Measurements from ENCODE around the gene PPP6R3. TPM values are rescaled to one million over a fixed set of nuclear protein-coding genes. Genes with fewer than 3 reads are reported as not detected.

Gene PPP6R3
- total RNA-seq, 1 experiment from 2014 or later = 153 TPM

DNA sequence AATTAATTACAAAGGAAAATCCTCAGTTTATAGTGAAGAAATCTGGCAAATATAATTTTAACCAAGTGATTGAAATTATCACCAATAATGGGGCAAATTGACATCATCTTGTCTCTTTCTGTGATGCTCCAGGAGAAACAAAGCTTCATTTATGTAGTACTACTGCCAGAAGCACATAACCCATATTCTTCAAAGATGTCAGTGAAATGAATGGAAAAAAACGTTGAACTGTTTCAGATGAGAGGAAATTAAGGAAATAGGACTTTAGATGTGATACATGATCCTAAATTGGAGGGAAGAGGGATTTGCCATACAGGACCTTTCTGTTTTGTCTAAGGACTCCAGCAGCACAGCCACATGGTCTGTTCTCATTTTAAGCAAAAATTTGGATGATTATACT lies 57.6 kb downstream of the PPP6R3 start:
- CTCF ChIA-PET = interaction anchor here (0.7 kb wide), 1 partner anchor 390 kb away, joined by 3 read pairs; no protein-coding TSS in a partner anchor
- no peak overlapping the region for H3K4me3 ChIP-seq (ENCODE audit: low read depth, low read length, poor library complexity, severe bottlenecking)
- H3K27me3 ChIP-seq (replicated peaks; ENCODE audit: insufficient read depth, low read depth, low read length, poor library complexity) = no peaks in the 10 kb centered on the region
- no peak for DNase-seq (ENCODE audit: low spot score)
- H3K9me3 ChIP-seq (ENCODE audit: low read depth, low read length, poor library complexity, severe bottlenecking) = no peaks in the 10 kb centered on the region
- peaks cover 48% of the 10 kb centered on the region for H3K36me3 ChIP-seq (ENCODE audit: insufficient read depth, low read length, poor library complexity, severe bottlenecking)
- no peaks in the 10 kb centered on the region for H3K4me1 ChIP-seq (ENCODE audit: insufficient read depth, low read length, poor library complexity, severe bottlenecking)
- BruUV-seq (replicated peaks) = no TSS peak
- POLR2A ChIA-PET (ENCODE audit: low non-redundant PET) = no interaction called here
- no peak overlapping the region for H3K27ac ChIP-seq (ENCODE audit: low read depth, low read length, poor library complexity, severe bottlenecking)
- no peak for TF ChIP-seq EZH2 (IDR thresholded peaks at IDR 0.05; ENCODE audit: borderline replicate concordance, low read depth, low read length, poor library complexity, severe bottlenecking)
- TF ChIP-seq, protein P1, sequence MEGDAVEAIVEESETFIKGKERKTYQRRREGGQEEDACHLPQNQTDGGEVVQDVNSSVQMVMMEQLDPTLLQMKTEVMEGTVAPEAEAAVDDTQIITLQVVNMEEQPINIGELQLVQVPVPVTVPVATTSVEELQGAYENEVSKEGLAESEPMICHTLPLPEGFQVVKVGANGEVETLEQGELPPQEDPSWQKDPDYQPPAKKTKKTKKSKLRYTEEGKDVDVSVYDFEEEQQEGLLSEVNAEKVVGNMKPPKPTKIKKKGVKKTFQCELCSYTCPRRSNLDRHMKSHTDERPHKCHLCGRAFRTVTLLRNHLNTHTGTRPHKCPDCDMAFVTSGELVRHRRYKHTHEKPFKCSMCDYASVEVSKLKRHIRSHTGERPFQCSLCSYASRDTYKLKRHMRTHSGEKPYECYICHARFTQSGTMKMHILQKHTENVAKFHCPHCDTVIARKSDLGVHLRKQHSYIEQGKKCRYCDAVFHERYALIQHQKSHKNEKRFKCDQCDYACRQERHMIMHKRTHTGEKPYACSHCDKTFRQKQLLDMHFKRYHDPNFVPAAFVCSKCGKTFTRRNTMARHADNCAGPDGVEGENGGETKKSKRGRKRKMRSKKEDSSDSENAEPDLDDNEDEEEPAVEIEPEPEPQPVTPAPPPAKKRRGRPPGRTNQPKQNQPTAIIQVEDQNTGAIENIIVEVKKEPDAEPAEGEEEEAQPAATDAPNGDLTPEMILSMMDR (conservative IDR thresholded peaks at IDR 0.05; ENCODE audit: low read depth, low read length) = no peak
- intact Hi-C loops (cut with micrococcal nuclease; ENCODE audit: unreplicated experiment) = no loop called here

DNA sequence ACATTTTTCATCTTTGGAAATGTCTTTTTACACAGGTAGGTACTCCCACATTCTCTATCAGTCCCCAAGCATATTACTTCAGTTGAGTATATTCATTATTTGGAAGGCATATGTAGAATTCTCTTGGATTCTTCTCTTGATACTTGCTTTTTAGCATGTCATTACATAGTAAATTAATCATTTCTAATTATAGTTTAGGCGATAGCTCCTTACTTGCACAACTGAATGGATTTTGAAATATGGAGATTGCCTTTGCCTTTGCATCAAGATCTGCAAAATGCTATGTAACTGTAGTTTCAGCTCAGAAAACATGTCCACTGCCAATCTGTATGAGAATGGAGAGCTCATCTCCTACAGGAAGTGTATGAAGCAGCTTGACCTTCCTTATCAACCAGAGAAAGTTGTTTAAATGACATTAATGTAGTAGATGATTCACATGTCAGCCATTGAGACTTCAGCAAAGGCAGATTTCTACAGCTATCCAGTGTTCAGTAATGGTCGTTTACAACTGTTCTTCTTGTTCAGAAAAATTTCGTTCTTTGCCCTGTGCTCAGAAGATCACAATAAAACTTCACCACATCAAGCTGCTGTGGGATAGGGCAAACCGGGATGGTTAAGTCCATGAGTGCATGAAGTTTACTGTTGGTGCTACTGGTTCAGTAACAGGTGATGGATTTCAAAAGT lies 61.6 kb downstream of the PPP6R3 start:
- no peak for TF ChIP-seq EZH2 (IDR thresholded peaks at IDR 0.05; ENCODE audit: borderline replicate concordance, low read depth, low read length, poor library complexity, severe bottlenecking)
- TF ChIP-seq, protein P1 (conservative IDR thresholded peaks at IDR 0.05; ENCODE audit: low read depth, low read length) = no peak
- no peaks in the 10 kb centered on the region for H3K9me3 ChIP-seq (ENCODE audit: low read depth, low read length, poor library complexity, severe bottlenecking)
- intact Hi-C loops (cut with micrococcal nuclease; ENCODE audit: unreplicated experiment) = no loop called here
- H3K4me3 ChIP-seq (ENCODE audit: low read depth, low read length, poor library complexity, severe bottlenecking) = no peak overlapping the region
- H3K4me1 ChIP-seq (ENCODE audit: insufficient read depth, low read length, poor library complexity, severe bottlenecking) = peaks cover 6% of the 10 kb centered on the region
- no peak for DNase-seq (ENCODE audit: low spot score)
- ChIA-PET CTCF (no interaction called here), POLR2A (ENCODE audit: low non-redundant PET) (no interaction called here)
- H3K27me3 ChIP-seq (replicated peaks; ENCODE audit: insufficient read depth, low read depth, low read length, poor library complexity) = no peaks in the 10 kb centered on the region
- peaks cover 52% of the 10 kb centered on the region for H3K36me3 ChIP-seq (ENCODE audit: insufficient read depth, low read length, poor library complexity, severe bottlenecking)
- BruUV-seq (replicated peaks) = no TSS peak
- no peak overlapping the region for H3K27ac ChIP-seq (ENCODE audit: low read depth, low read length, poor library complexity, severe bottlenecking)

DNA sequence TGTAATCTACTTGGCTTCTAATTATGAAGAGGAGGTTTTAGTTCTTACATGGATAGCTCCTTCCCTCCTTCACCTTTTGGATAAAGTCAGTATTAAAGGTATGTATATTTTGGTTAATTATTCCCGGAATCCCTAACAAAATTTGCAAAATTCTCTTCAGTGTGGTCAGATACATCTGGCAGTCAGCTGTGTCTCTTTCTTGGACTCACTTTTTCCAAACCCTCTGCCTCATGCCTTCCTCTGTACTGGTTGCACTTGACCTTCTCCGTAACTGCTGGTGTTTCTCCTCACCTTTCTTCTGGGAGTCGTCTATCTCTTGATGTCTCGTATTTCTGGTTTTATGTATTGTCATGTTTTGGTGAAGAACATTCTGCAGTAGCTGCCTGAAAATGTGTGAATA lies 62.5 kb downstream of the PPP6R3 start:
- ChIA-PET CTCF (no interaction called here), POLR2A (ENCODE audit: low non-redundant PET) (no interaction called here)
- no peak for TF ChIP-seq EZH2 (IDR thresholded peaks at IDR 0.05; ENCODE audit: borderline replicate concordance, low read depth, low read length, poor library complexity, severe bottlenecking)
- TF ChIP-seq, protein P1 (conservative IDR thresholded peaks at IDR 0.05; ENCODE audit: low read depth, low read length) = no peak
- Histone ChIP-seq H3K4me1 (ENCODE audit: insufficient read depth, low read length, poor library complexity, severe bottlenecking) (peaks cover 6% of the 10 kb centered on the region), H3K4me3 (ENCODE audit: low read depth, low read length, poor library complexity, severe bottlenecking) (no peak overlapping the region), H3K27me3 (replicated peaks; ENCODE audit: insufficient read depth, low read depth, low read length, poor library complexity) (no peaks in the 10 kb centered on the region), H3K36me3 (ENCODE audit: insufficient read depth, low read length, poor library complexity, severe bottlenecking) (peaks cover 61% of the 10 kb centered on the region), H3K9me3 (ENCODE audit: low read depth, low read length, poor library complexity, severe bottlenecking) (no peaks in the 10 kb centered on the region), H3K27ac (ENCODE audit: low read depth, low read length, poor library complexity, severe bottlenecking) (no peak overlapping the region)
- BruUV-seq (replicated peaks) = no TSS peak
- intact Hi-C loops (cut with micrococcal nuclease; ENCODE audit: unreplicated experiment) = no loop called here
- DNase-seq (ENCODE audit: low spot score) = no peak
